D721Med (cell line): ENCODE data around the gene FOXG1.

Source experiments
- DNase-seq: peaks from one replicate; pipeline ENCODE4 v3.0.0; 2011; ENCODE audit warnings: low spot score; ENCODE audit not compliant: insufficient read length
- FAIRE-seq: peaks from 2 replicates; lab custom pipeline; 2011; peaks lifted over from hg19 to GRCh38; lab: Jason Lieb, UNC
- CTCF ChIP-seq: IDR thresholded peaks from 2 replicates; pipeline ENCODE4 v1.5.1; 2012; ENCODE audit warnings: mild to moderate bottlenecking, control low read depth; ENCODE audit not compliant: insufficient read depth; ENCODE audit errors: missing control alignments

Gene FOXG1

GRCh38 chr14:28757786-28758185 lies 8.8 kb upstream of the FOXG1 start:
- FAIRE-seq (no peak), DNase-seq (no peak)
- no peak for TF ChIP-seq CTCF

DNA sequence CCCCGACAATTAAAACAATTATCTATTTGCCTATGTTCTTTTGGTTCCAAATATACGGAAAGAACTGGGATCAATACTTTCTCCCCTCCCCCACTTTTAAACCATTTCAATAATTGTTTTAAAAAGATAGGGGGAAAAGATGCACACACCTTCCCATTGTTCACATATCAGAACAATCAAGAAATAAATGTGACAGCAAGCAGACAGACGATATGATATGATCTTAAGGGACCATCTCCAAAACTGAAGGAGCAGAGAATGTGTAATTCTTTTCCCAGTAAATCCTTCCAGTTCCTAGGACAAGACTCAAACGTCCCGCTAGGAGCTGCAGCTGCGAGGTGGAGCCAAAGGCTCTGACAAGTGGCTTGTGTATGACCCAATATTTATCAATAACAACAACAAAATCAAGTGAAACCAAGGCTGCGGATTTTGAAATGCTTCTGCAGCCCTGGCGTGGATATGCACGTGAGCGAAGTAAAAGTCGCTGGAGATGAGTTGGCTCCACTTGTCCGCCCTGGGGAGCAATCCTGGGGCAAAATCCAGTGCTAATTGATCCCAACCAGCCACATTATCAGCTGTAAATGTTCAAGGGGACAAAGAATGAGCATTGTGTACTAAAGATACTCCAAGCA lies 8.2 kb upstream of the FOXG1 start:
- no peak for FAIRE-seq
- no peak for TF ChIP-seq CTCF
- no peak for DNase-seq

DNA sequence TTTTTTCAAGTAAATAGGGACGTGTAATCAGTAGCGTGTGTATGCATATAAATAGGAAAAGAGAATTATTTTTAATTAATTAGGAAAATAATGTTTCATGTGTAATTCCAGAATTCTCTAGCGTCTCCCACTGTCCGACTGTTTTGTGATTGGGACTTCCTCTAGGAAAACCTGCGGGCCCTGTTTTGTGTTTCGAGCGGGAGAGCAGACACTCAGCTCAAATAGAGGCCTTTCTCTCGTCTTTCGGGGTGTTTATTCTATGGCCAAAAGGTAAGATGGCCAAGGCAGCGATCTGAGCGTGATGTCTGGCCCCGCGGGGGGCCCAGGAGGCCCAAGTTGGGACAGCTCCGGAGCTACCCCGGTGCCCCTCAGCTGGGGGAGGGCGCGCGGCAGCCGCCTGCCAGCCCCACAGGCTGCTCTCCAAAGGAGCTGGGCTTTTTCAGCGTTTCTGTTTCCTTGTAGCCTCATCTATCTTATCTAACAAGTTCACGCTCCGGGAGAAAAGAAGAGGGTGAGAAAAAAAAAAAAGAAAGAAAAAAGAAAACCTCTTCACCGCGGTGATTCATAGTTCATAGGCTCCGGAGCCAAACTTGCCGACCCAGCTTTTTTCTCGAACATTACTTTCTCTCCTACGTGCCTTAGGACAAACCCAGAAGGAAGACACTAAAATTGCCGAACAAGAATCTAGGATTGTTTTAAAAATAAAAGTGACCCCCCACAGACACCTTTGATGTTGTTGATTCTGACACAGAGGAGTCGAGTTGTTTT lies 7.5 kb upstream of the FOXG1 start:
- DNase-seq, result no peak
- FAIRE-seq, result no peak
- TF ChIP-seq CTCF, result no peak

GRCh38 chr14:28759653-28760313 lies 6.8 kb upstream of the FOXG1 start:
- TF ChIP-seq CTCF, result no peak
- FAIRE-seq (no peak), DNase-seq (no peak)

- TF ChIP-seq CTCF, result no peak
- FAIRE-seq (no peak), DNase-seq (no peak)
Measured at GRCh38 chr14:28760431-28760996, 6.1 kb upstream of the FOXG1 start.

- DNase-seq (no peak), FAIRE-seq (no peak)
- no peak for TF ChIP-seq CTCF
Measured at GRCh38 chr14:28761438-28762291, 4.9 kb upstream of the FOXG1 start.
